22Rv1 (cell line): ENCODE measurements around the gene MIA3.

Source experiments
- CTCF ChIP-seq: fragments of 450-650 bp; IDR thresholded peaks from 2 replicates; pipeline ENCODE4 v1.5.1; 2017; ENCODE audit warnings: mild to moderate bottlenecking
- ZFX ChIP-seq: fragments of 450-650 bp; IDR thresholded peaks from 2 replicates; pipeline ENCODE4 v1.6.1; 2017; ENCODE audit warnings: antibody characterized with exemption, borderline replicate concordance

GRCh38 chr1:222601257-222601656, 16.6 kb upstream of the MIA3 start:
- no peak for TF ChIP-seq CTCF
- no peak for TF ChIP-seq ZFX
